PC-3 (cell line): Measurements from ENCODE around the gene CPE. TPM values are rescaled to one million over a fixed set of nuclear protein-coding genes. Genes with fewer than 3 reads are reported as not detected.

Experiments used
- ATAC-seq: fragments of 200-7000 bp; cut with Tn5 transposase; 2 replicates; pipeline ENCODE4 v1.9.1; 2020; ENCODE audit warnings: mild to moderate bottlenecking, moderate library complexity
- BruUV-seq: library from RNA; stranded (reverse); fragments of 400-500 nt; replicated peaks from 2 replicates; lab custom pipeline; 2021; lab: Mats Ljungman, UMichigan
- CTCF ChIA-PET: fragments of 300-600 bp; sonication (Branson Sonifier 250); formaldehyde crosslinking; loops from one replicate; lab custom pipeline; 2022; ENCODE audit warnings: antibody characterized with exemption; lab: Charles Lee
- POLR2A ChIA-PET: fragments of 300-600 bp; sonication (Branson Sonifier 250); formaldehyde crosslinking; loops from one replicate; lab custom pipeline; 2022; ENCODE audit warnings: antibody characterized with exemption; ENCODE audit not compliant: unreplicated experiment; lab: Charles Lee
- DNase-seq: peaks from one replicate; pipeline ENCODE4 v3.0.0-alpha.2; 2015
- H2AFZ ChIP-seq: fragments of 300-600 bp; sonication (generic); 2 replicates; pipeline ENCODE4 v1.6.0; 2016; ENCODE audit warnings: antibody characterized with exemption, low read length
- H3F3A ChIP-seq: fragments of 300-600 bp; sonication (generic); one replicate; pipeline ENCODE4 v1.6.0; 2017; ENCODE audit warnings: antibody characterized with exemption, low read length, control low read depth, mild to moderate bottlenecking; ENCODE audit not compliant: unreplicated experiment
- H3K27ac ChIP-seq: fragments of 300-600 bp; sonication (generic); 2 replicates; pipeline ENCODE4 v1.5.1; 2016; ENCODE audit warnings: mild to moderate bottlenecking, low read length
- H3K27me3 ChIP-seq: fragments of 300-600 bp; sonication (generic); 2 replicates; pipeline ENCODE4 v1.6.1; 2016; ENCODE audit warnings: low read length, mixed read lengths
- H3K36me3 ChIP-seq: fragments of 300-600 bp; sonication (generic); 2 replicates; pipeline ENCODE4 v1.6.1; 2016; ENCODE audit warnings: low read depth, mixed run types, low read length, mixed read lengths
- H3K4me1 ChIP-seq: fragments of 300-600 bp; sonication (generic); 2 replicates; pipeline ENCODE4 v1.5.1; 2016; ENCODE audit warnings: low read length; ENCODE audit not compliant: insufficient read depth
- H3K4me2 ChIP-seq: fragments of 300-600 bp; sonication (generic); 2 replicates; pipeline ENCODE4 v1.6.0; 2016; ENCODE audit warnings: low read length
- H3K4me3 ChIP-seq: fragments of 300-600 bp; sonication (generic); 2 replicates; pipeline ENCODE4 v1.5.1; 2016; ENCODE audit warnings: mild to moderate bottlenecking, low read length, mixed read lengths
- H3K79me2 ChIP-seq: fragments of 300-600 bp; sonication (generic); 2 replicates; pipeline ENCODE4 v1.6.1; 2017; ENCODE audit warnings: low read length, mixed read lengths
- H3K9ac ChIP-seq: fragments of 300-600 bp; sonication (generic); 2 replicates; pipeline ENCODE4 v1.6.0; 2016; ENCODE audit warnings: mild to moderate bottlenecking, low read length
- H3K9me2 ChIP-seq: fragments of 300-600 bp; sonication (generic); replicated peaks from 2 replicates; pipeline ENCODE4 v1.6.1; 2016; ENCODE audit warnings: mixed run types, low read length, mixed read lengths
- H3K9me3 ChIP-seq: fragments of 300-600 bp; sonication (generic); 2 replicates; pipeline ENCODE4 v1.6.1; 2016; ENCODE audit warnings: low read length, mixed read lengths
- H4K20me1 ChIP-seq: fragments of 300-600 bp; sonication (generic); 2 replicates; pipeline ENCODE4 v1.6.1; 2016; ENCODE audit warnings: low read length, mixed read lengths
- CTCF ChIP-seq: fragments of 300-600 bp; sonication (generic); conservative IDR thresholded peaks from 2 replicates; pipeline ENCODE4 v1.5.1; 2017; ENCODE audit warnings: antibody characterized with exemption, low read depth, mild to moderate bottlenecking, low read length
- EZH2 ChIP-seq: fragments of 300-600 bp; sonication (generic); IDR thresholded peaks from one replicate; pipeline ENCODE4 v1.6.1; 2017; ENCODE audit warnings: antibody characterized with exemption, mild to moderate bottlenecking, low read length; ENCODE audit not compliant: unreplicated experiment
- EZH2phosphoT487 ChIP-seq: fragments of 300-600 bp; sonication (generic); IDR thresholded peaks from 2 replicates; pipeline ENCODE4 v1.6.1; 2018; ENCODE audit warnings: mild to moderate bottlenecking, antibody characterized with exemption, low read length, borderline replicate concordance
- intact Hi-C: fragments of 100-400 bp; cut with micrococcal nuclease; formaldehyde crosslinking; loops from 2 replicates; pipeline ENCODE4 v1.9.0; 2023
- total RNA-seq: library from RNA; depleted of rRNA; stranded (reverse); fragments of >200 nt; gene quantifications from 2 replicates; pipeline ENCODE4 v1.2.3, GENCODE V29; 2014

CPE gene
- total RNA-seq, 1 experiment from 2014 or later = 15.5 TPM

- H3K4me3 ChIP-seq = no peak overlapping the region
- H3K36me3 ChIP-seq = no peaks in the 10 kb centered on the region
- TF ChIP-seq EZH2phosphoT487 (no peak), EZH2 (no peak), CTCF (no peak)
- H2AFZ ChIP-seq = no peak overlapping the region
- no peaks in the 10 kb centered on the region for H3F3A ChIP-seq
- H3K9me3 ChIP-seq = no peaks in the 10 kb centered on the region
- ChIA-PET CTCF (no interaction called here), POLR2A (no interaction called here)
- ATAC-seq = no peak
- no peak overlapping the region for H3K4me2 ChIP-seq
- no peaks in the 10 kb centered on the region for H3K27me3 ChIP-seq
- no peaks in the 10 kb centered on the region for H4K20me1 ChIP-seq
- no TSS peak for BruUV-seq
- H3K27ac ChIP-seq = no peak overlapping the region
- intact Hi-C loops = no loop called here
- H3K9ac ChIP-seq = no peak overlapping the region
- H3K79me2 ChIP-seq = no peaks in the 10 kb centered on the region
- no peaks in the 10 kb centered on the region for H3K4me1 ChIP-seq
- DNase-seq = no peak
- H3K9me2 ChIP-seq = no peaks in the 10 kb centered on the region
Observed at GRCh38 chr4:165518686-165519085, 139.9 kb downstream of the CPE start.

GRCh38 chr4:165519591-165519990 lies 140.8 kb downstream of the CPE start:
- no peaks in the 10 kb centered on the region for H3K36me3 ChIP-seq
- DNase-seq (no peak), ATAC-seq (no peak)
- H4K20me1 ChIP-seq = no peaks in the 10 kb centered on the region
- H3K27ac ChIP-seq = no peak overlapping the region
- no peaks in the 10 kb centered on the region for H3K9me3 ChIP-seq
- POLR2A ChIA-PET = no interaction called here
- no peak for TF ChIP-seq EZH2phosphoT487
- TF ChIP-seq EZH2 = no peak
- TF ChIP-seq CTCF = no peak
- no peaks in the 10 kb centered on the region for H3K4me1 ChIP-seq
- H3K4me3 ChIP-seq = no peak overlapping the region
- H3K27me3 ChIP-seq = no peaks in the 10 kb centered on the region
- CTCF ChIA-PET = no interaction called here
- H3K9me2 ChIP-seq = no peaks in the 10 kb centered on the region
- H3K4me2 ChIP-seq = no peak overlapping the region
- intact Hi-C loops = no loop called here
- H3K9ac ChIP-seq = no peak overlapping the region
- no peaks in the 10 kb centered on the region for H3K79me2 ChIP-seq
- BruUV-seq = no TSS peak
- no peaks in the 10 kb centered on the region for H3F3A ChIP-seq
- H2AFZ ChIP-seq = no peak overlapping the region

- H3F3A ChIP-seq = no peaks in the 10 kb centered on the region
- H3K9me2 ChIP-seq = no peaks in the 10 kb centered on the region
- H3K79me2 ChIP-seq = no peaks in the 10 kb centered on the region
- BruUV-seq = no TSS peak
- CTCF ChIA-PET = no interaction called here
- ATAC-seq (no peak), DNase-seq (no peak)
- no peaks in the 10 kb centered on the region for H3K36me3 ChIP-seq
- no peak overlapping the region for H3K4me3 ChIP-seq
- TF ChIP-seq EZH2 = no peak
- no peak for TF ChIP-seq EZH2phosphoT487
- no peak for TF ChIP-seq CTCF
- H3K4me1 ChIP-seq = no peaks in the 10 kb centered on the region
- H3K9ac ChIP-seq = no peak overlapping the region
- H4K20me1 ChIP-seq = no peaks in the 10 kb centered on the region
- no peak overlapping the region for H3K27ac ChIP-seq
- no peak overlapping the region for H2AFZ ChIP-seq
- no peak overlapping the region for H3K4me2 ChIP-seq
- no peaks in the 10 kb centered on the region for H3K9me3 ChIP-seq
- intact Hi-C loops = no loop called here
- no peaks in the 10 kb centered on the region for H3K27me3 ChIP-seq
- POLR2A ChIA-PET = no interaction called here
Observed at GRCh38 chr4:165520086-165520485, 141.3 kb downstream of the CPE start.
